ENCODE data around the gene CACNB2. TPM values are rescaled to one million over a fixed set of nuclear protein-coding genes. Genes with fewer than 3 reads are reported as not detected.

CACNB2 gene
- total RNA-seq, 2 donors from 2014 or later = 9.8 to 12.1 TPM

DNA sequence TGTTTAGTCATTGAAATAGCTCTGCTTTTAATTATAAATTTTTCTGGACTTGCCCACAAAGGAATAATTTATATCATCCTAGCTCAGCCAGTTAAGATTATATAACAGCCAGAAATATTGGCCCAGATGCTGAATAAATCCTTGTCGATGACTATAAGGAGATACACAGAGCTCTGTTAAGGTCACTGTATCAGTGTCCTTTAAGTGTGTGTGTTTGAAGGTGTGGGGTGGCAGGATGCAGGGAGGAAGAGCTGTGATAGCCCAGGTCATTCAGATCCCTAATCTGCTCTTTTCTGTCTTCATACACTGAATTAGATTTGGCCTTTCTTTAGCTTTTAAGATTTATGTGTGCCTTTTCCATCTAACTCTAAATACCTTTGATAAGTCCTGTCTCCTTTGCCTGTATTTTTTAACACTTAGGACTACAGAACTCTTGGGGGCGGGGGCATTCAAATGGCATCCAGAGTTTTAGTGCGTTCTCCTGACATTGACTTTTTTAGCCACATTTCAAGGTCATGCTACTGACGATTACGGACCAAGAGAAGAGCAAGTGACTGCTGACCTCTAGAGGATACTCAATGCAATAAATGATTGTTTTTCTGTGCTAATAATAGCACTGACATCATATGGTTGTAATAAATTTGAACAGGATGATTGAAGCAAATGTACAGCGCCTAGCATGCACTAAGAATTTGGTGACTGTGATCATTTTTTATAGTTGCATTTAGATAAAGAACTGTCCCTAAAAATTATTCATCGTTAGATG is 172.3 kb downstream of the CACNB2 start:
- no peaks in the 10 kb centered on the region for H3K9me3 ChIP-seq
- H3K9ac ChIP-seq (ENCODE audit: low read depth in 2 of 2, low read length in 2 of 2) = peak overlapping the region in 1 of 2 donors; percentile 12
- H3K4me3 ChIP-seq = no peak overlapping the region
- intact Hi-C loops (cut with DNase I) = no loop called here
- no peaks in the 10 kb centered on the region for H3K36me3 ChIP-seq
- no peak for TF ChIP-seq CTCF (IDR thresholded peaks at IDR 0.05)
- no peaks in the 10 kb centered on the region for H3K27me3 ChIP-seq
- H3K4me1 ChIP-seq = no peaks in the 10 kb centered on the region
- DNase-seq = no peak
- no peak overlapping the region for H3K27ac ChIP-seq

DNA sequence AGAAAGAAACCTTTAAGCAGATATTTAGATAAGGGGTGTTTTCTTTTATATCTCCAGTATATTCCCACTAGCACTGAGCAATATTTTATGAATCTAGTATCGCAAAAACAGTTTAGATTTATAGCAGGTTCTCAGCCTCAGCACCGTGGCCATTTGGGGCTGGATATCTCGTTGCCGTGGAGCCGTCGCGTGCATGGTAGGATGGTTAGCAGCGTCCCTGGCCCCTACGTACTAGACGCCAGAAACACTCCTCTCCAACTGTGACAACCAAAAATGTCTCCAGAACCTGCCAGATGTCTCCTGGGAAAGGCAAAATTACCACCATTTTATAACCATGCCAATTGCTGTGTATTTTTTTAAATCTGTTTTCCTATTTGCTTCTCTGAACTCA is 172.9 kb downstream of the CACNB2 start:
- no peak overlapping the region for H3K9ac ChIP-seq (ENCODE audit: low read depth in 2 of 2, low read length in 2 of 2)
- no peaks in the 10 kb centered on the region for H3K9me3 ChIP-seq
- intact Hi-C loops (cut with DNase I) = no loop called here
- no peaks in the 10 kb centered on the region for H3K27me3 ChIP-seq
- no peak for TF ChIP-seq CTCF (IDR thresholded peaks at IDR 0.05)
- DNase-seq = no peak
- no peak overlapping the region for H3K27ac ChIP-seq
- no peaks in the 10 kb centered on the region for H3K4me1 ChIP-seq
- H3K4me3 ChIP-seq = no peak overlapping the region
- H3K36me3 ChIP-seq = no peaks in the 10 kb centered on the region

- Histone ChIP-seq H3K36me3 (no peaks in the 10 kb centered on the region), H3K9me3 (no peaks in the 10 kb centered on the region), H3K4me3 (no peak overlapping the region), H3K4me1 (no peaks in the 10 kb centered on the region), H3K27ac (no peak overlapping the region), H3K9ac (ENCODE audit: low read depth in 2 of 2, low read length in 2 of 2) (no peak overlapping the region), H3K27me3 (no peaks in the 10 kb centered on the region)
- no peak for DNase-seq
- intact Hi-C loops (cut with DNase I) = no loop called here
- TF ChIP-seq CTCF (IDR thresholded peaks at IDR 0.05) = no peak
Observed at GRCh38 chr10:18313626-18314025, 173.4 kb downstream of the CACNB2 start.

- Histone ChIP-seq H3K4me1 (no peaks in the 10 kb centered on the region), H3K27ac (no peak overlapping the region), H3K36me3 (no peaks in the 10 kb centered on the region), H3K27me3 (no peaks in the 10 kb centered on the region), H3K4me3 (no peak overlapping the region), H3K9ac (ENCODE audit: low read depth in 2 of 2, low read length in 2 of 2) (no peak overlapping the region), H3K9me3 (no peaks in the 10 kb centered on the region)
- intact Hi-C loops (cut with DNase I) = no loop called here
- no peak for DNase-seq
- TF ChIP-seq CTCF (IDR thresholded peaks at IDR 0.05) = no peak
Observed at GRCh38 chr10:18319628-18320027, 179.4 kb downstream of the CACNB2 start.

DNA sequence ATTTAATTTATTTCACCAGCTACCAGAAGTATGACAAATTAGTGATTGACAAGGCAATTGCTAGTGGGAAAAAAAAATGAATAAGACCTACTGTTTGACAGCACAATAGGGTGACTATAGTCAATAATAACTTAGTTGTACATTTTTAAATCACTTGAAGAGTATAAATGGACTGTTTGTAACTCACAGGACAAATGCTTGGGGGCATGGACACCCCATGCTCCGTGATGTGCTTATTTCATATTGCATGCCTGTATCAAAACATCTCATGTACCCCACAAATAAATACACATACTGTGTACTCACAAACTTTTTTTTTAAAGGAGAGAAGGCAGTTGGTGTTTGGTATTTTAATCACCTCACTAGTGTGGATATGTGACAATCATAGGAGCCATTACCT is 181.1 kb downstream of the CACNB2 start:
- no peak for DNase-seq
- Histone ChIP-seq H3K27ac (no peak overlapping the region), H3K27me3 (no peaks in the 10 kb centered on the region), H3K36me3 (no peaks in the 10 kb centered on the region), H3K9me3 (no peaks in the 10 kb centered on the region), H3K4me3 (no peak overlapping the region), H3K4me1 (no peaks in the 10 kb centered on the region), H3K9ac (ENCODE audit: low read depth in 2 of 2, low read length in 2 of 2) (no peak overlapping the region)
- no peak for TF ChIP-seq CTCF (IDR thresholded peaks at IDR 0.05)
- intact Hi-C loops (cut with DNase I) = no loop called here

Data from colonic mucosa (tissue), 4 donors.